Measurements from ENCODE around the gene ACER1. TPM values are rescaled to one million over a fixed set of nuclear protein-coding genes. Genes with fewer than 3 reads are reported as not detected.

ACER1 gene, protein sequence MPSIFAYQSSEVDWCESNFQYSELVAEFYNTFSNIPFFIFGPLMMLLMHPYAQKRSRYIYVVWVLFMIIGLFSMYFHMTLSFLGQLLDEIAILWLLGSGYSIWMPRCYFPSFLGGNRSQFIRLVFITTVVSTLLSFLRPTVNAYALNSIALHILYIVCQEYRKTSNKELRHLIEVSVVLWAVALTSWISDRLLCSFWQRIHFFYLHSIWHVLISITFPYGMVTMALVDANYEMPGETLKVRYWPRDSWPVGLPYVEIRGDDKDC
- total RNA-seq, result not detected

DNA sequence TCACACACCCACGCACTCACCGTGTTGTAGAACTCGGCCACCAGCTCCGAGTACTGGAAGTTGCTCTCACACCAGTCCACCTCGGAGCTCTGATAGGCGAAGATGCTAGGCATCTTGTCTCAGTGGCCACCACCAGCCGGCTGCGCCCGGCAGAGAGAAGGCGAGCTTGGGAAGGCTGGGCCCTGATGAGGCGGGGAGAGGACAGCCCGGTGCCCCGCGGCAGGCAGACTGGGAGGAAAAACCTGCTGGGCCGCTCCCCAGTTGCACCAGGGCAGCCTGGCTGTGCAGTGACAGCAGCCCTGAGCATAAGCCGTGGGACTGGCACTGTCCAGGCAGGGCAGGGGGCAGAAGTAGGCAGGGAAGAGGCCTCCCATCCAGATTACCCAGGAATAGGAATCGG is at the start of gene ACER1:
TSS of gene ACER1 (minus strand) at position 174 of the 400 bp plus-strand sequence. CDS start at position 113, 61 bp downstream.
- no peaks in the 10 kb centered on the region for H3K4me1 ChIP-seq (ENCODE audit: control insufficient read depth in 1 of 2, low read depth in 2 of 2)
- no peaks in the 10 kb centered on the region for H3K9me3 ChIP-seq
- ATAC-seq (ENCODE audit: insufficient number of reproducible peaks, low FRiP score, low read depth) (no peak), DNase-seq (ENCODE audit: low spot score) (no peak)
- TF ChIP-seq, protein P1, sequence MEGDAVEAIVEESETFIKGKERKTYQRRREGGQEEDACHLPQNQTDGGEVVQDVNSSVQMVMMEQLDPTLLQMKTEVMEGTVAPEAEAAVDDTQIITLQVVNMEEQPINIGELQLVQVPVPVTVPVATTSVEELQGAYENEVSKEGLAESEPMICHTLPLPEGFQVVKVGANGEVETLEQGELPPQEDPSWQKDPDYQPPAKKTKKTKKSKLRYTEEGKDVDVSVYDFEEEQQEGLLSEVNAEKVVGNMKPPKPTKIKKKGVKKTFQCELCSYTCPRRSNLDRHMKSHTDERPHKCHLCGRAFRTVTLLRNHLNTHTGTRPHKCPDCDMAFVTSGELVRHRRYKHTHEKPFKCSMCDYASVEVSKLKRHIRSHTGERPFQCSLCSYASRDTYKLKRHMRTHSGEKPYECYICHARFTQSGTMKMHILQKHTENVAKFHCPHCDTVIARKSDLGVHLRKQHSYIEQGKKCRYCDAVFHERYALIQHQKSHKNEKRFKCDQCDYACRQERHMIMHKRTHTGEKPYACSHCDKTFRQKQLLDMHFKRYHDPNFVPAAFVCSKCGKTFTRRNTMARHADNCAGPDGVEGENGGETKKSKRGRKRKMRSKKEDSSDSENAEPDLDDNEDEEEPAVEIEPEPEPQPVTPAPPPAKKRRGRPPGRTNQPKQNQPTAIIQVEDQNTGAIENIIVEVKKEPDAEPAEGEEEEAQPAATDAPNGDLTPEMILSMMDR (IDR thresholded peaks at IDR 0.05), result no peak
- H3K27me3 ChIP-seq (replicated peaks; ENCODE audit: insufficient read depth), result no peaks in the 10 kb centered on the region
- H3K27ac ChIP-seq, result no peak within 1 kb of the TSS
- H3K4me3 ChIP-seq, result no peak within 1 kb of the TSS
- H3K36me3 ChIP-seq, result no peaks in the 10 kb centered on the region

DNA sequence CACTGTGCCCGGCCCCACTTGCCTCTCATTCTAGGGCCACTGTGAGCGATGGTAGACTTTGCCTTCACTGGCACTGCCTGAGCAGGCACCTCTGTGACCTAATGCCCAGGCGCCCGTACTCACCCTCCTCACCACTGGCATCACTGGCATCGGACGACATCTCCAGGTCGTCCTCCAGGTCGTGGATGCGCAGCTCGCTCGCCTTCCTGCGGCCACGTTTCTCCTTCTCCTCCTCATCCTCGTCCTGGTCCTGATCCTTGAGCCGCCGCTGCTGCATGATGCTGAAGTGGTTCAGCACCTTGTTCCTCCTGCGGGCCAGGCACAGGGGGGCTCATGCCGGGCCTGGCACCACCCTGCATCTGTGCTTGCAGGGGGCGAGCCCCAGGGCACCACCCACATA is 49.8 kb upstream of the ACER1 start:
- H3K36me3 ChIP-seq, result peaks cover 69% of the 10 kb centered on the region
- no peaks in the 10 kb centered on the region for H3K9me3 ChIP-seq
- TF ChIP-seq, protein P1 (IDR thresholded peaks at IDR 0.05), result no peak
- H3K4me1 ChIP-seq (ENCODE audit: control insufficient read depth in 1 of 2, low read depth in 2 of 2), result peaks cover 0 to 4% of the 10 kb centered on the region in 2 donors
- ATAC-seq (ENCODE audit: insufficient number of reproducible peaks, low FRiP score, low read depth), result no peak
- no peaks in the 10 kb centered on the region for H3K27me3 ChIP-seq (replicated peaks; ENCODE audit: insufficient read depth)
- DNase-seq (ENCODE audit: low spot score), result no peak
- no peak overlapping the region for H3K27ac ChIP-seq
- H3K4me3 ChIP-seq, result no peak overlapping the region

DNA sequence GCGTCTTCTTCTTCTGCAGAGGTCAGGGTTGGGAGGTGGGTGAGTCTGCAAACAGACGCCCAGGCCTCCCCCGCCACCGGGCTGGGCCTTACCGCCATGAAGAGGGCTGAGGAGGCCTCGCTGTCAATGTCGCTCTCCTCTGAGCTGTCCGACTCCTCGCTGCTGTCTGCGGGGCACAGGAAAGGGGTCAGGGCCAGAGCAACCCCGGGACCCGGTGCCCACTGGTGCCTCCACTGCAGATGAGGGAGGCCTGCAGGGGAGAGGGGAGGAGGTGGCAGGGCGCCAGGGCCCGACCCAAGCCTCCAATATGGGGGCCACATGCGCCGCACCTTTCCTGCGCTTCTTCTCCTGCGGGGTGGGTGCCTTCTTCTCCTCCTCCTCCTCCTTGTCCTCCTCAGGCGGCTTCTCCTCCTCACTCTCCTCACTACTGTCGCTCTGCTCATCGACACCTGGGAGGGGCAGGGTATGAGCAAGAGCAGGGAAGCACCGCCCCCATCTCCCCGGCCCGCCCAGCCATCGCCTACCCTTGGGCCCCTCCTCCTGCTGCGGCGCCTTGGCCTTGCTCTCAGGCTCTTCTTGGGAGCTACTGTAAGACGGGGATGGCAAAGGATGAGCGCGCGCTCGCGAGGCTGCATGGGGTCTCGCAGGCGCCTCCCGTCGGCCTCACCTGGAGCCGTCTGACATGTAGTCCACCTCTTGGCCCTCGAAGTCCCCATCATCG is 47.8 kb upstream of the ACER1 start:
- Histone ChIP-seq H3K27ac (no peak overlapping the region), H3K4me1 (ENCODE audit: control insufficient read depth in 1 of 2, low read depth in 2 of 2) (peaks cover 0 to 13% of the 10 kb centered on the region in 2 donors), H3K4me3 (no peak overlapping the region), H3K36me3 (peaks cover 51% of the 10 kb centered on the region), H3K9me3 (no peaks in the 10 kb centered on the region), H3K27me3 (replicated peaks; ENCODE audit: insufficient read depth) (no peaks in the 10 kb centered on the region)
- TF ChIP-seq, protein P1 (IDR thresholded peaks at IDR 0.05), result no peak
- no peak for DNase-seq (ENCODE audit: low spot score)
- ATAC-seq (ENCODE audit: insufficient number of reproducible peaks, low FRiP score, low read depth), result no peak

DNA sequence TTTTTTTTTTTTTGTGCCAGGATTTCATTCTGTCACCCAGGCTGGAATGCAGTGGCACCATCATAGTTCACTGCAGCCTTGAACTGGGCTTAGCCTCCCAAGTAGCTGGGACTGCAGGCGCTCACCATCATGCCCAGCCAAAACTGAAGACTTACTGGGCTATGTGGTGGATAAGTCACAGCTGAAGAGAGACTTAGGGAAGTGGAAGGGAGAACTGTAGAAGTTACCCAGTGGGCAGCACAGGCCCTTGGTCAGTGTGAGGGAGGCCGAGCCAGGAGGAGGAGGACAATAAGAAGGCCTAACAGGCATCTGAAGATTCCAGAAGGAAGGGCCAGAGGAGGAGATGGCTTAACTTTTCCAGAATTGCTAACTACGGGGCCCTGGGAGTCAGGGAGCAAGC is 46.3 kb upstream of the ACER1 start:
- TF ChIP-seq, protein P1 (IDR thresholded peaks at IDR 0.05), result no peak
- DNase-seq (ENCODE audit: low spot score), result no peak
- no peak for ATAC-seq (ENCODE audit: insufficient number of reproducible peaks, low FRiP score, low read depth)

DNA sequence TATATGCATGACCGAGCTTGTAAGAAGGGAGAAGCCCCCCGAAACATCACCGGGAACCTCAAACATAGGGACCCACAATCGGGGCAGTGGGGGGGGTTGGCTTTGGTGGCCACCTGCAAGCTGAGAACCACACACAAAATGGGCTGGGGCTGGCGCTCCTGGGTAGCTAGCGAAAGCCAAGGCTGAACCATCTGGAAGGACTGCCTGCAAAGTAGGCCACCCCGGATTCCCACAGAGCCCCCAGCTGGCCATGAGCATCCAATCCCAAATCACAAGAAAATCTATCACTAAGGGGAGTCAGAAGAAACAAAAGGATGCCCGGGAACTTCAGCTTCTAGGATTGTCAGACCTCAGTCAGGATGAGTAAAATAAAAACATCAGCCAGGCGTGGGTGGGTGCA is 45.1 kb upstream of the ACER1 start:
- no peaks in the 10 kb centered on the region for H3K9me3 ChIP-seq
- peaks cover 5 to 22% of the 10 kb centered on the region in 2 donors for H3K4me1 ChIP-seq (ENCODE audit: control insufficient read depth in 1 of 2, low read depth in 2 of 2)
- H3K4me3 ChIP-seq, result no peak overlapping the region
- H3K27me3 ChIP-seq (replicated peaks; ENCODE audit: insufficient read depth), result no peaks in the 10 kb centered on the region
- H3K27ac ChIP-seq, result peak overlapping the region in 1 of 2 donors; percentile 27
- peaks cover 38% of the 10 kb centered on the region for H3K36me3 ChIP-seq
- no peak for DNase-seq (ENCODE audit: low spot score)
- ATAC-seq (ENCODE audit: insufficient number of reproducible peaks, low FRiP score, low read depth), result no peak
- TF ChIP-seq, protein P1 (IDR thresholded peaks at IDR 0.05), result no peak

More for the DNA sequence above, 46.3 kb upstream of the ACER1 start:
- H3K4me3 ChIP-seq, result no peak overlapping the region
- H3K27ac ChIP-seq, result no peak overlapping the region
- peaks cover 48% of the 10 kb centered on the region for H3K36me3 ChIP-seq
- H3K9me3 ChIP-seq, result no peaks in the 10 kb centered on the region
- no peaks in the 10 kb centered on the region for H3K27me3 ChIP-seq (replicated peaks; ENCODE audit: insufficient read depth)
- peaks cover 0 to 13% of the 10 kb centered on the region in 2 donors for H3K4me1 ChIP-seq (ENCODE audit: control insufficient read depth in 1 of 2, low read depth in 2 of 2)
